H1 (cell line): ENCODE results near the gene SBF2. TPM values are rescaled to one million over a fixed set of nuclear protein-coding genes. Genes with fewer than 3 reads are reported as not detected.

Experiments
- CTCF ChIA-PET: fragments of 300-600 bp; sonication (Branson Sonifier 250); formaldehyde crosslinking; loops from one replicate; lab custom pipeline; 2021; ENCODE audit not compliant: partially characterized antibody; lab: Charles Lee
- POLR2A ChIA-PET: fragments of 300-600 bp; sonication (Branson Sonifier 250); formaldehyde crosslinking; loops from one replicate; lab custom pipeline; 2021; ENCODE audit warnings: inconsistent platforms; ENCODE audit not compliant: partially characterized antibody; lab: Charles Lee
- DNase-seq, 2 experiments: peaks; one replicate each; pipeline versions ENCODE4 v3.0.0 to v3.0.0-alpha.2; 2010 to 2022; ENCODE audit warnings: low spot score in 2 of 2, low read depth in 1 of 2, mixed read lengths in 1 of 2
- FAIRE-seq: peaks from 2 replicates; lab custom pipeline; 2011; peaks lifted over from hg19 to GRCh38; lab: Jason Lieb, UNC
- H2AFZ ChIP-seq: 2 replicates; pipeline ENCODE4 v1.8.1; 2012; ENCODE audit warnings: low read length, inconsistent platforms
- H2AK5ac ChIP-seq: 2 replicates; pipeline ENCODE4 v1.6.1; 2013; ENCODE audit warnings: low read depth, low read length
- H2BK120ac ChIP-seq: replicated peaks from 2 replicates; pipeline ENCODE3; 2013; ENCODE audit warnings: low read depth, low read length, inconsistent platforms
- H2BK12ac ChIP-seq: 2 replicates; pipeline ENCODE4 v1.6.1; 2013; ENCODE audit warnings: low read depth, low read length
- H2BK15ac ChIP-seq: 2 replicates; pipeline ENCODE4 v1.6.1; 2013; ENCODE audit warnings: low read length
- H2BK20ac ChIP-seq: 2 replicates; pipeline ENCODE4 v1.6.1; 2013; ENCODE audit warnings: low read length
- H2BK5ac ChIP-seq: 2 replicates; pipeline ENCODE4 v1.6.1; 2013; ENCODE audit warnings: low read depth, low read length
- H3K14ac ChIP-seq: 2 replicates; pipeline ENCODE4 v1.6.1; 2013; ENCODE audit warnings: inconsistent platforms; ENCODE audit not compliant: insufficient read length
- H3K18ac ChIP-seq: 2 replicates; pipeline ENCODE4 v1.6.1; 2013; ENCODE audit warnings: low read length; ENCODE audit errors: extremely low read depth
- H3K23ac ChIP-seq: 2 replicates; pipeline ENCODE4 v1.6.1; 2013; ENCODE audit warnings: inconsistent platforms; ENCODE audit not compliant: insufficient read length
- H3K23me2 ChIP-seq: 2 replicates; pipeline ENCODE4 v1.6.1; 2013; ENCODE audit warnings: low read depth, low read length
- H3K27ac ChIP-seq: 2 replicates; pipeline ENCODE4 v1.6.1; 2011; ENCODE audit warnings: low read depth, low read length, inconsistent platforms
- H3K27me3 ChIP-seq, 4 experiments: replicated peaks in 1 of 4; 1 replicate in 1 of 4; 2 replicates in 3 of 4; pipeline versions ENCODE4 v1.6.1 to v1.8.1; 2011 to 2013; ENCODE audit warnings: low read length in 3 of 4, mild to moderate bottlenecking in 3 of 4, inconsistent platforms in 2 of 4, mixed read lengths in 2 of 4, moderate library complexity in 1 of 4; ENCODE audit not compliant: control insufficient read depth in 3 of 4, insufficient read depth in 3 of 4; ENCODE audit errors: extremely low read depth in 1 of 4
- H3K36me3 ChIP-seq, 4 experiments: 2 replicates each; pipeline versions ENCODE4 v1.6.1 to v1.8.1; 2011 to 2013; ENCODE audit warnings: mild to moderate bottlenecking in 4 of 4, low read length in 3 of 4, moderate library complexity in 2 of 4, control low read depth in 1 of 4, inconsistent platforms in 1 of 4; ENCODE audit not compliant: insufficient read depth in 4 of 4, control insufficient read depth in 2 of 4
- H3K4ac ChIP-seq: replicated peaks from 2 replicates; pipeline ENCODE3; 2013; ENCODE audit warnings: low read length, low read depth, mixed read lengths, inconsistent platforms; ENCODE audit not compliant: insufficient read length
- H3K4me1 ChIP-seq, 4 experiments: replicated peaks in 1 of 4; 1 replicate in 1 of 4; 2 replicates in 3 of 4; pipeline versions ENCODE4 v1.6.1 to v1.8.1; 2011 to 2013; ENCODE audit warnings: low read length in 3 of 4, inconsistent platforms in 2 of 4, mixed read lengths in 1 of 4; ENCODE audit not compliant: insufficient read depth in 4 of 4, control insufficient read depth in 3 of 4
- H3K4me2 ChIP-seq, 2 experiments: 2 replicates each; pipeline versions ENCODE4 v1.6.1 to v1.8.1; 2011 to 2013; ENCODE audit warnings: low read depth in 2 of 2, low read length in 2 of 2, control low read depth in 1 of 2, inconsistent platforms in 1 of 2, mild to moderate bottlenecking in 1 of 2; ENCODE audit not compliant: insufficient read depth in 1 of 2
- H3K4me3 ChIP-seq, 4 experiments: fragments of 200-600, 300-600 bp in 1 of 4; sonication (generic), shearing (Covaris generic), sonication (Bioruptor Twin) in 1 of 4; 2 replicates each; pipeline versions ENCODE4 v1.5.1 to v1.8.1; 2011 to 2016; ENCODE audit warnings: low read length in 4 of 4, low read depth in 3 of 4, control low read depth in 2 of 4, inconsistent platforms in 2 of 4, mild to moderate bottlenecking in 2 of 4, mixed read lengths in 1 of 4, moderate library complexity in 1 of 4; ENCODE audit not compliant: insufficient read depth in 2 of 4; ENCODE audit errors: extremely low read depth in 1 of 4
- H3K56ac ChIP-seq: replicated peaks from 2 replicates; pipeline ENCODE3; 2013; ENCODE audit warnings: low read depth, mild to moderate bottlenecking, mixed read lengths, low read length, inconsistent platforms; ENCODE audit not compliant: insufficient read length
- H3K79me1 ChIP-seq: 2 replicates; pipeline ENCODE4 v1.6.1; 2013; ENCODE audit warnings: low read depth, low read length, control low read depth
- H3K79me2 ChIP-seq, 2 experiments: 2 replicates each; pipeline versions ENCODE4 v1.6.1 to v1.8.1; 2012 to 2013; ENCODE audit warnings: low read length in 2 of 2, mild to moderate bottlenecking in 2 of 2, inconsistent platforms in 1 of 2; ENCODE audit not compliant: insufficient read depth in 2 of 2, control insufficient read depth in 1 of 2
- H3K9ac ChIP-seq, 4 experiments: replicated peaks in 1 of 4; 1 replicate in 1 of 4; 2 replicates in 3 of 4; pipeline versions ENCODE4 v1.6.1 to v1.8.1; 2011 to 2013; ENCODE audit warnings: low read depth in 3 of 4, low read length in 3 of 4, control low read depth in 2 of 4, mild to moderate bottlenecking in 2 of 4, moderate library complexity in 2 of 4, inconsistent platforms in 1 of 4; ENCODE audit errors: extremely low read depth in 1 of 4
- H3K9me3 ChIP-seq, 2 experiments: 2 replicates each; pipeline versions ENCODE4 v1.6.1 to v1.8.1; 2012 to 2013; ENCODE audit warnings: mild to moderate bottlenecking in 2 of 2, moderate library complexity in 2 of 2, control low read depth in 1 of 2, inconsistent platforms in 1 of 2, low read depth in 1 of 2, low read length in 1 of 2, mixed read lengths in 1 of 2; ENCODE audit not compliant: insufficient read depth in 2 of 2
- H4K20me1 ChIP-seq, 2 experiments: replicated peaks in 1 of 2; 2 replicates each; pipeline versions ENCODE3 to v1.8.1; 2011 to 2013; ENCODE audit warnings: inconsistent platforms in 2 of 2, low read length in 2 of 2, mild to moderate bottlenecking in 1 of 2; ENCODE audit not compliant: insufficient read depth in 2 of 2, control insufficient read depth in 1 of 2
- H4K5ac ChIP-seq: 2 replicates; pipeline ENCODE4 v1.6.1; 2013; ENCODE audit warnings: low read length, low read depth, mixed read lengths, inconsistent platforms; ENCODE audit not compliant: insufficient read length
- H4K8ac ChIP-seq: 2 replicates; pipeline ENCODE4 v1.8.0; 2013; ENCODE audit warnings: mild to moderate bottlenecking, moderate library complexity, low read length, inconsistent platforms; ENCODE audit not compliant: insufficient read depth; ENCODE audit errors: extremely low read depth
- H4K91ac ChIP-seq: replicated peaks from 2 replicates; pipeline ENCODE3; 2013; ENCODE audit warnings: low read length, mixed read lengths, inconsistent platforms; ENCODE audit not compliant: insufficient read length
- MAX ChIP-seq: IDR thresholded peaks from 2 replicates; pipeline ENCODE4 v1.6.1; 2012; ENCODE audit warnings: inconsistent platforms
- NRF1 ChIP-seq: IDR thresholded peaks from 2 replicates; pipeline ENCODE4 v1.6.1; 2011; ENCODE audit warnings: mild to moderate bottlenecking, low read depth, low read length, improper control_type of control experiment
- RBBP5 ChIP-seq: IDR thresholded peaks from 2 replicates; pipeline ENCODE4 v1.7.1; 2012; ENCODE audit warnings: low read depth, mild to moderate bottlenecking, inconsistent platforms, low read length, moderate library complexity, borderline replicate concordance
- SIX5 ChIP-seq: IDR thresholded peaks from 2 replicates; pipeline ENCODE4 v1.6.1; 2011; ENCODE audit warnings: mild to moderate bottlenecking, low read depth, low read length
- SP2 ChIP-seq: IDR thresholded peaks from 2 replicates; pipeline ENCODE4 v1.6.1; 2012; ENCODE audit warnings: mild to moderate bottlenecking, low read length, inconsistent platforms
- WGBS, 2 experiments: shearing (Covaris generic) in 1 of 2; methylation state at CpG; one replicate each; pipeline versions ENCODE4 v1.1.6 to v1.1.7; 2013 to 2015; ENCODE audit warnings: low lambda C conversion rate in 2 of 2, mixed read lengths in 2 of 2, inconsistent platforms in 1 of 2, low coverage in 1 of 2, missing lambda C conversion rate in 1 of 2; ENCODE audit not compliant: insufficient replicate concordance in 2 of 2, insufficient coverage in 1 of 2, insufficient read length in 1 of 2; ENCODE audit errors: extremely low coverage in 1 of 2, missing lambda C conversion rate in 1 of 2; 5-methylcytosine and 5-hydroxymethylcytosine counted together
- polyA plus RNA-seq, 7 experiments: library from polyadenylated mRNA; depleted of rRNA in 3 of 7; stranded (reverse) in 5 of 7; unstranded in 2 of 7; fragments of >200 nt in 5 of 7; fragments of 200-250 nt in 2 of 7; gene quantifications; 1 replicate in 5 of 7; 2 replicates in 1 of 7; 4 replicates in 1 of 7; pipeline versions ENCODE4 v1.2.1 to v1.2.3, GENCODE V29; 2011 to 2013; ENCODE audit warnings: missing spikeins in 2 of 7, mixed read lengths in 2 of 7
- total RNA-seq: library from RNA; stranded (reverse); fragmentation: NEBNext Ultra II Directional; extraction: Animal tissue kit (Norgen Biotek cat#: 25700); gene quantifications from 2 replicates; pipeline ENCODE4 v1.2.1, GENCODE V29; 2021

The SBF2 gene
- total and polyA plus RNA-seq, 2 of the 8 experiments (the other 6 are each of a cell fraction or from before 2014, with no cell fraction given), result 36.7 to 50.5 TPM

- H4K8ac ChIP-seq, result no peak overlapping the region
- FAIRE-seq (no peak), DNase-seq (no peak)
- peak overlapping the region; percentile 47; the same call in 1 of the 2 replicates for H2BK15ac ChIP-seq
- no peaks in the 10 kb centered on the region for H3K79me2 ChIP-seq
- no peaks in the 10 kb centered on the region for H3K23me2 ChIP-seq
- H3K36me3 ChIP-seq, result no peaks in the 10 kb centered on the region
- H3K14ac ChIP-seq, result no peak overlapping the region
- H4K91ac ChIP-seq, result no peak overlapping the region
- no peaks in the 10 kb centered on the region for H3K27me3 ChIP-seq
- H2BK20ac ChIP-seq, result no peak overlapping the region; the same call in 1 of the 2 replicates
- H3K4me3 ChIP-seq, result no peak overlapping the region
- peak overlapping the region; percentile 18; the same call in 1 of the 2 replicates for H2BK12ac ChIP-seq
- POLR2A ChIA-PET, result interaction anchor here (1.0 to 2.2 kb wide), 4 partner anchors 10 to 20 kb away, joined by 4 to 21 read pairs (median 4); partner anchors contain the start of gene ADM
- H3K23ac ChIP-seq, result no peak overlapping the region
- no peak overlapping the region for H3K4me2 ChIP-seq
- no peaks in the 10 kb centered on the region for H3K79me1 ChIP-seq
- H2AFZ ChIP-seq, result no peak overlapping the region
- WGBS, 2 experiments, result 93% methylated on average over 3 of the region's 3 CpGs; no CpG with 5 or more reads in 1 of the 2 experiments
- CTCF ChIA-PET, result interaction anchor here (0.6 to 3.7 kb wide), 11 partner anchors 10 to 577 kb away, joined by 3 to 32 read pairs (median 5); partner anchors contain the start of gene ADM
- TF ChIP-seq SP2 (no peak), SIX5 (no peak), NRF1 (no peak), RBBP5 (no peak), MAX (no peak)
- TF ChIP-seq, all 59 proteins: peak for 0
- Histone ChIP-seq H4K5ac (no peak overlapping the region), H3K4ac (no peak overlapping the region), H3K27ac (no peak overlapping the region), H2AK5ac (no peak overlapping the region; the same call in 1 of the 2 replicates), H3K4me1 (peaks cover 3 to 15% (median 8%) of the 10 kb centered on the region in 4 experiments; a peak in 5 of 7 replicates), H2BK5ac (0 out of 2 replicates have a peak overlapping the region, but pooled peaks have one; percentile 45), H2BK120ac (no peak overlapping the region), H3K9ac (no peak overlapping the region), H3K56ac (no peak overlapping the region), H4K20me1 (no peaks in the 10 kb centered on the region), H3K18ac (no peak overlapping the region), H3K9me3 (no peaks in the 10 kb centered on the region)
Observed at GRCh38 chr11:10324474-10324873, 30.5 kb upstream of the SBF2 start.
